ENCODE measurements around the gene CACNG7. TPM values are rescaled to one million over a fixed set of nuclear protein-coding genes. Genes with fewer than 3 reads are reported as not detected.

The CACNG7 gene
- total RNA-seq, 3 donors from 2014 or later, result not detected

GRCh38 chr19:53957448-53958167 lies 48.5 kb downstream of the CACNG7 start:
- no peak for DNase-seq (ENCODE audit: low spot score in 2 of 2)
- intact Hi-C loops (cut with DNase I; ENCODE audit: low total_unique reads), result no loop called here
- Histone ChIP-seq H3K4me3 (no peak overlapping the region), H3K9me3 (peaks cover 0 to 13% of the 10 kb centered on the region in 2 donors), H3K4me1 (no peaks in the 10 kb centered on the region), H3K36me3 (no peaks in the 10 kb centered on the region), H3K27me3 (peaks cover 4 to 61% of the 10 kb centered on the region in 2 donors), H3K27ac (no peak overlapping the region)
- no peak for TF ChIP-seq POLR2AphosphoS5 (IDR thresholded peaks at IDR 0.05)
- TF ChIP-seq, protein P1, sequence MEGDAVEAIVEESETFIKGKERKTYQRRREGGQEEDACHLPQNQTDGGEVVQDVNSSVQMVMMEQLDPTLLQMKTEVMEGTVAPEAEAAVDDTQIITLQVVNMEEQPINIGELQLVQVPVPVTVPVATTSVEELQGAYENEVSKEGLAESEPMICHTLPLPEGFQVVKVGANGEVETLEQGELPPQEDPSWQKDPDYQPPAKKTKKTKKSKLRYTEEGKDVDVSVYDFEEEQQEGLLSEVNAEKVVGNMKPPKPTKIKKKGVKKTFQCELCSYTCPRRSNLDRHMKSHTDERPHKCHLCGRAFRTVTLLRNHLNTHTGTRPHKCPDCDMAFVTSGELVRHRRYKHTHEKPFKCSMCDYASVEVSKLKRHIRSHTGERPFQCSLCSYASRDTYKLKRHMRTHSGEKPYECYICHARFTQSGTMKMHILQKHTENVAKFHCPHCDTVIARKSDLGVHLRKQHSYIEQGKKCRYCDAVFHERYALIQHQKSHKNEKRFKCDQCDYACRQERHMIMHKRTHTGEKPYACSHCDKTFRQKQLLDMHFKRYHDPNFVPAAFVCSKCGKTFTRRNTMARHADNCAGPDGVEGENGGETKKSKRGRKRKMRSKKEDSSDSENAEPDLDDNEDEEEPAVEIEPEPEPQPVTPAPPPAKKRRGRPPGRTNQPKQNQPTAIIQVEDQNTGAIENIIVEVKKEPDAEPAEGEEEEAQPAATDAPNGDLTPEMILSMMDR (IDR thresholded peaks at IDR 0.05), result no peak
- TF ChIP-seq POLR2A (IDR thresholded peaks at IDR 0.05), result no peak

- Histone ChIP-seq H3K9me3 (peaks cover 0 to 12% of the 10 kb centered on the region in 2 donors), H3K4me1 (no peaks in the 10 kb centered on the region), H3K4me3 (no peak overlapping the region), H3K36me3 (no peaks in the 10 kb centered on the region), H3K27me3 (peaks cover 8 to 66% of the 10 kb centered on the region in 2 donors), H3K27ac (no peak overlapping the region)
- no peak for TF ChIP-seq POLR2A (IDR thresholded peaks at IDR 0.05)
- TF ChIP-seq, protein P1 (IDR thresholded peaks at IDR 0.05), result no peak
- no peak for TF ChIP-seq POLR2AphosphoS5 (IDR thresholded peaks at IDR 0.05)
- DNase-seq (ENCODE audit: low spot score in 2 of 2), result no peak
- intact Hi-C loops (cut with DNase I; ENCODE audit: low total_unique reads), result no loop called here
Observed at GRCh38 chr19:53958168-53958571, 49.1 kb downstream of the CACNG7 start.

DNA sequence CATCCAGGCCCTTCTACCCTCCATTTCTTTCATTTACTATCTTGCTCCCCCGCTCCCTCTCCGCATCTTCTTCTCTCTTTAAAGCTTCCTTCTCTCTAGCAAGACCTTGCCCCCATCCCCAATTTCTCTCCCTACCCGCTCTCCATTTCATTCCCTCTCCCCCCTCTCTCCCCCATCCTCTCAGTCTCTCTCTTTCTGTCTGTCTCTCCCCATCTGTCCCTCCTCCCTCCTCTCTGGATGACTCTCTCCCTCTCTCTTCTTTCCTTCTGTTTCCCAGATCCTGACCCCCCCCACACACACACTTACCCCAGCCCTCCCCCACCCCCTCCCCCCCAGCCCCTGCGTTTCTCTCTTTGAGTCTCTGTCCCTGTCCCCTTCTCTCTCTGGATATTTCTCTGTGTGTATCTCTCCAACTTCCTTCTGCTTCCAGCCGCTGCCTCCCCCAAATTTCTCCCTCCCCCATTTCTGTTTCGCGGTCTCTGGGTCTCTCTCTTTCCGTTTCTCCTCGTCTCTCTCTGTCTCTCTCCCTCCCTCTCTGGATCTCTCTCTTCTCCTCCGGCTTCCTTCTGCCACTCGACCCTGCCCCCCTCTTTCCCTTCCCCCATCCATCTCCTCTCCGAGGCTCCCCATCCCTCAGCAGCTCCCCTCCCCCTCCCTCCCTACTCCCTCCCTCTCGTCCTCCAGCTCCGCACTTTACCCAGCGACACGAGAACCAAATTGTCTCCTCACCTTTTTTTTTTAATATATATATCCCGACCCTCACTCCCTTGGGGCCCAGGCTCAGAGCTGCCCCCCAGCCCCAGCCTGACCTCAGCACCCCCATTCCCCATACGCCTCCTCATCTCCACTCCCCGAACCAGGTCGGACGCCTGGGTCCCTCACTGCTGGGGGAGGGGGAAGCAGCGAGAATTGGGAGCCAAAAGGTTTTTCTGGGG lies 50.0 kb downstream of the CACNG7 start:
- H3K27me3 ChIP-seq, result peaks cover 9 to 71% of the 10 kb centered on the region in 2 donors

GRCh38 chr19:53960187-53960586 lies 51.1 kb downstream of the CACNG7 start:
- Histone ChIP-seq H3K9me3 (no peaks in the 10 kb centered on the region), H3K4me1 (no peaks in the 10 kb centered on the region), H3K4me3 (no peak overlapping the region), H3K27me3 (peaks cover 9 to 82% of the 10 kb centered on the region in 2 donors), H3K27ac (no peak overlapping the region), H3K36me3 (no peaks in the 10 kb centered on the region)
- intact Hi-C loops (cut with DNase I; ENCODE audit: low total_unique reads), result no loop called here
- DNase-seq (ENCODE audit: low spot score in 2 of 2), result no peak
- TF ChIP-seq POLR2A (IDR thresholded peaks at IDR 0.05) (no peak), POLR2AphosphoS5 (IDR thresholded peaks at IDR 0.05) (no peak)
- TF ChIP-seq, protein P1 (IDR thresholded peaks at IDR 0.05), result no peak

More for the DNA sequence above, 50.0 kb downstream of the CACNG7 start:
- Histone ChIP-seq H3K4me1 (no peaks in the 10 kb centered on the region), H3K36me3 (no peaks in the 10 kb centered on the region), H3K4me3 (no peak overlapping the region), H3K9me3 (peaks cover 0 to 3% of the 10 kb centered on the region in 2 donors), H3K27ac (no peak overlapping the region)
- intact Hi-C loops (cut with DNase I; ENCODE audit: low total_unique reads), result no loop called here
- no peak for TF ChIP-seq POLR2AphosphoS5 (IDR thresholded peaks at IDR 0.05)
- TF ChIP-seq, protein P1 (IDR thresholded peaks at IDR 0.05), result no peak
- TF ChIP-seq POLR2A (IDR thresholded peaks at IDR 0.05), result no peak
- DNase-seq (ENCODE audit: low spot score in 2 of 2), result no peak
